Breast epithelium (tissue), 3 donors: Measurements from ENCODE around the gene TMEM236.

Experiments
- CTCF ChIP-seq, 3 donors: fragments of 450-650 bp; IDR thresholded peaks; one replicate each; pipeline ENCODE4 v1.5.1; 2016 to 2017; ENCODE audit warnings: antibody characterized with exemption in 3 of 3, mild to moderate bottlenecking in 3 of 3, moderate library complexity in 3 of 3
- POLR2A ChIP-seq: fragments of 450-650 bp; IDR thresholded peaks from one replicate; pipeline ENCODE4 v1.6.1; 2016; ENCODE audit warnings: antibody characterized with exemption, mild to moderate bottlenecking, moderate library complexity

- TF ChIP-seq POLR2A (no peak), CTCF (IDR thresholded peaks at IDR 0.05) (no peak)
These were observed 17.0 kb downstream of the TMEM236 start for GRCh38 chr10:17768957-17769356.
